GM18508 (cell line): Measurements from ENCODE around the gene KIAA2012.
"Not testable (repeated sequence)": the region's sequence is repeated elsewhere in the genome, so short reads cannot be mapped to it uniquely, and the experiment has no call there.

Experiments used
- ATAC-seq: cut with Tn5 transposase; IDR thresholded peaks from one replicate; pipeline ENCODE4 v1.9.1; 2021; ENCODE audit warnings: moderate number of reproducible peaks; ENCODE audit not compliant: insufficient read depth, unreplicated experiment

KIAA2012 gene

DNA sequence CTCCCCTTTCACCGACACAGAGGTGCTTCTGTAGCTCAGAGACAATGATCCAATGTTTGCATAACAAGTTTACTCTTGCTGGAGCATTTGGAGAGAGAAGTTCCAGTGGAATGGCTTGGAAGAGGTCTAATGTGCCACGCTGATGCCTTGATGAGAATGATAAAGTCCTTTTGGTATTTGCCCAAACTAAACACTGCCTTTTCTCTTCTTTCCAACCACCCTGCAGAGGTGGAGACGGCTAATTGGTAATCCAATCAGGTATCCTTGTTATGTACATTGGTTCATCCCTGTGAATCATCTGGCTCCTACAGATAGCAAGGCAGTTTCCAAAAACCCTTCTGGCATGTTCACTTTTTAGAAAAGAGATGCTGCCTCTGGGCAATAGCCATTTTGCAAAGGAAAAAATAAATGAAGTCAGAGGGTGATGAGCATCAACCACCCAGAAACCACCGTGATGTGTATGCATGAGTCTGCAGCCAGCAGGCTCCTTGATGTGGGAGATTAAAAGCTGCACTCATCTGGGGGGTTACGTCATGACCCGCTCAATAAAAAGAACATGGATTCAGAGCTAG is 40.6 kb downstream of the KIAA2012 start:
- ATAC-seq: no peak

DNA sequence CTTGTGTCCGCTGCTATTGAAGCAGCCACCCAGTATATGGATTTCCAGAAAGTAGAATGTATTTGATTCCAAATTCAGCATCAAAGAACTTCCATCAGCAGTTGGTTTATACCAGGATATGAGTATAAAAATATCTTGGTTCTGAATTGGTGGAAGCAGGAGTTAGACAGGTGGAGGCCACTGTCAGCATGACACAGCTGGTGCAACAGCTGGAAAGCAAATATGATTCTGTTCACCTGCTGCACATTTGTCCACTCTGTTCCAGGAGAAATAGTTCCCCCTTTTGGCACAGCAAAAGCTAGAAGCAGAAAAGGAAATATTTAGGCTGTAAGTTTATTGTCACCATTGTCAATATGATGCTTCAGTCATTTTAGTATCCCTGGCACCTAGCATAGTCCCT is 41.2 kb downstream of the KIAA2012 start:
- ATAC-seq: no peak

DNA sequence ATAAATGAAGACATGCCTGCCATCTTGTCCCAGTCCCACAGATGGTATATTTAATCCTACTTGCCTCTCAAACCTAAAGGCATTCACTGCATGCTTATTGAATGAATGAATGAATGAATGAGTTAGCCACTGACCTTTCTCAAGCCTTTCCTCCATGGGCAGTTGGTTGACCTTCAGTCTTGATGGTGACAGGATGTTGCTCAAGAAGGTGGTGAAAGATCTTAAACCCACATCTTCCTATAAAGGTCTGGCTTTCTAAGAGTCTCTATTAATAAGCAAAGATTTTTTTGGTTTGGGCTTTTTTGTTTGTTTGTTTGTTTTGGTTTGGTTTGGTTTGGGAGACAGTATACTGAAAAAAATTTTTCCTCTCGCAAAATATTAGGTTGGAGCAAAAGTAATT is 41.7 kb downstream of the KIAA2012 start:
- ATAC-seq: no peak

DNA sequence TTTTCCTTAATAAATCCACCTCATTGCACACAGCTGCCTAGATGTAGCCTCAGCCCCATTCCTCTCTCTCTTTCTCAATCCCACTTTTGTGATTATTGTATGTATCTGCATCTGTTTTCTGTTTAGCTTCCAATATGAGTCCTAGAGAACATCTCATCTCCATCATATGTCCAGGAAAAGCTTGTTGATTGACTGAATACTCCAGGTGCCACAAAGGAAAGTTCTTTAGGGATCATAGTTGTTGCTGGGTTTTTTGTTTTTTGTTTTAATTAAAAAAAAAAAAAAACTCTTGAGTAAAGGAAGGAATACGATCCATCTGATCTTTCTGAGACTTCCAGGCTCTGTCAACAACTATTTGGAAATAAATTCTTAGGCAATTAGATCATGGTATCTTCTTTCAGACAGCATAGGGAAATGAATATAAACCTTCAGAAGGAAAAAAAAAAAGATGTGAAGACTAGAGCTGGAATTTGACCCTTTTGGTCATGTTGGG is 42.5 kb downstream of the KIAA2012 start:
- ATAC-seq: no peak

DNA sequence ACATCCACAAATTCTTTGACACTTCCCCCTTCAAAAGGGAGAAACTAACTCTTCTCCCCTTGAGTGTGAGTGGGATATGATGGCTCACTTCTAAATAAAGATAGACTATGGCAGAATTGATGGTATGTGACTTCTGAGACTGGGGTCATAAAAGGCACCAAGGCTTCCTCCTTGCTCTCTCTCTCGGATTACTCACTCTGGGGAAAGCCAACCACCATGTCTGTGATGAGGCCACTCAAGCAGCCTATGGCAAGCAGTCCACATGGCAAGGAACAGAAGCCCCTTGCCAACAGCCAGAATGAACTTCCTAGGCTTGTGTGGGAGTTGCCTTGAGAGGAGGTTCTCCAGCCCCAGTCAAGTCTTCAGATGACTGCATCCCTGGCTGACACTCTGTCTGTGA is 43.6 kb downstream of the KIAA2012 start:
- ATAC-seq: no peak

DNA sequence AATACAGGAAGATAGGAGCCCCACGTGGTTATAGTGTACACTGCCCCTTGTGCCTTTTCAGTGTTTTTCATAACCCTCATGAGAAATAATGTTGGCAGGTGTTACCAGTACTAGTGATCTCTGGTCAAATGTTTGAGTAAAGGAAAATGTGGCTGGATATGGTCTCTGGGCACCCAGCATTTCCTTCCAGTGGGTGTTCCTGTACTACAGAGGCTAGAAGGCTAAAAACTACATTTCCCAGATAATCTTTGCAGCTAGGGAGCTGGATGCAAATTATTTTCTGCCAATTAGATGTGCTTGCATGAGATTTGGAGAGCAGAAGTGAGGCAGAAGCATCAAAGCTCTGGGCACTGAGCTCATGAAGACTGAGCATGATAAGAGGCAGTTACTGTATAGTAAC is 45.1 kb downstream of the KIAA2012 start:
- no peak for ATAC-seq

DNA sequence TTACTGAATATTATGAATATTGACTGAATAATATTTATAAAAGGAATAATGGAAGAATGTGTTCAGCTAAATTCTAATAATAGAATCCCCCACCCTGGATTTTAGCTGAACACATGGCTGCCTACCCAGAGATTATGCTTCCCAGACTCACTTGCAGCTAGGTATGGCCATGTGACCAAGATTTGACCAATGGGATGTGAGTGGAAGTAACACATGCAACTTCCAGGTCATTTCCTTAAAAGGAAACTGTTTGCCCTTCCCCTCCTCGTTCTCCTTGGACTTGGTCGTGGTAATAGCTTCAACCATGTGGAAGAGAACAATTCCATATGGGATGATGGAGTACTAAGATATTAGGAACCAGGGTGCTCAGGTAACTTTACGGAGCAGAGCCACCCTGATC is 47.8 kb downstream of the KIAA2012 start:
- no peak for ATAC-seq

DNA sequence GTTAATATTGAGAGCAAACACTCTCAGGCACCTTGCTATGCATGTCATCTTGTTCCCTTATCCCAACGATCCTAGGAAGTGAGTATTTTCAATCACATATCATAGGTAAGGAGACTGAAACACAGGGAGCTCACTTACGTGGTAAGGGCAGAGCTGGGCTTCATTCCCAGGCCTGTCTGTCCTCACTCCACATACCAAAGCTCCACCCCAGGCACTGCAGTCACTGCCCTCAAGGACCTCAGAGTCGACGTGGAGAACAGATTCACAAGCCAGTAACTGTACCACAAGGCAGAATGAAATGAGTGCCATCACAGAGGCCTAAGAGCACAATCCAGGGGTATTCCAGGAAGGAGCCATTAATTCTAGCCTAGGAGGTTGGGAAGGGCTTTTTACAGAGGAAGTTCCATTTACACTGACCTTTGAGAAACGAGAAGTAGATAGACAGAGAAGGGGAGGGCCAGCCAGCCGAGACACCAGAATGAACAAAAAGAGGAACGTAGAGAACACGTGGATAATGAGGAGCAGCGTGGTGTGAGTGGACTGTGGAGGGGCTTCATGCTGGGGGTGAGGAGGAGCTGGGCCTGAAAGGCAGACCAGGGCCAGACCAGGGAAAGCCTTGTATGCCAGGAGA is 48.6 kb downstream of the KIAA2012 start:
- no peak for ATAC-seq

DNA sequence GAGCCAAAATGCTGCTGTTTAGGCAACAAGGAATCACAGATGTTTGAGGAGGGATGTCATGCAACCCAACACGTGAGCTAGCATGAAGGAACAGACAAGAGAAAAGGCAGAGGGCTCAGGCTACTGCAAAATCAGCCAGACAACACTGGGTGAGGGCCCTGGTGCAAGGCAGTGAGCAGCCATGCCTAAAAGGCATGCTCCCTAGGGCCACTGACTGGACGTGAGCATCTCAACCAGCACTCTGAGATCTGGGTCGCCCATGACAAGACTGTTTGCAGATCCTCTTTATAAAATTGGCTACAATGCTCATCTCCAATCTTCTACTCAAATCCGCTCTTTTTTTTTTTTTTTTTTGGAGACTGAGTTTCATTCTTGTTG is 49.1 kb downstream of the KIAA2012 start:
- no peak for ATAC-seq

DNA sequence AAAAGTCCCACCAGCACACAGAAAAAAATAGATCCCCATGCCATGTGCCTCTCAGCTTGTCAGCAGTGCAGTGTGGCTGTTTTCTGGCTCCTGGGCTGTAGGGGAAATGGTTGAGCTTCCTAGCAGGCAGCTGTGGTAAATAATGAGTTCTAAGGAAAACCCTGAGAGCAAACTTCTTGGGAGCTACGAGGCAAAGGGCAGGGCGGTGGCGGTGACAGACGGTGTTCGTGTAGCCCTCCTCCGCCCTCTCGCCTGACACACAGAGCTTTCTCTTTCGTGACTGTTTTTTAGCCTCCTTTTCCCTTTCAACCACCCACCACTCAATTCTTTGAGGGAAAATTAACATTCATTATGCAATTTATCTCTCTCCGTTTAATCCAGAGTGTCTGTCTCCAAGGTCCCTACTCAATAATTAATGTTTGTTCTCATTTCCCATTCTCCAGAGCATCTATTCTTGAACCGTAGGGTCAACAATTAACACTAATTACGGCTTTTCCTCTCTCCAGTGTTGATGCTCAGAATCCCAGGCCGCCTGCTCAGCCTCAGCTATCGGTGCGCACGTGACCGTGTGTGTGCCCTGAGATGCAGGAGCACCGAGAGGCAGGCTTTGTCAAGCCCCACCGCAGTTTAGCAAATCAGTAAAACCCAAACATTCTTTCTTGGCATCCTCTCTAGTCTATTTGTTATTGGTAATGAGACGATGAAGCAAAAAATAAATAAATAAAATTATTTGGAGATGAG is 50.1 kb downstream of the KIAA2012 start:
- ATAC-seq: no peak

DNA sequence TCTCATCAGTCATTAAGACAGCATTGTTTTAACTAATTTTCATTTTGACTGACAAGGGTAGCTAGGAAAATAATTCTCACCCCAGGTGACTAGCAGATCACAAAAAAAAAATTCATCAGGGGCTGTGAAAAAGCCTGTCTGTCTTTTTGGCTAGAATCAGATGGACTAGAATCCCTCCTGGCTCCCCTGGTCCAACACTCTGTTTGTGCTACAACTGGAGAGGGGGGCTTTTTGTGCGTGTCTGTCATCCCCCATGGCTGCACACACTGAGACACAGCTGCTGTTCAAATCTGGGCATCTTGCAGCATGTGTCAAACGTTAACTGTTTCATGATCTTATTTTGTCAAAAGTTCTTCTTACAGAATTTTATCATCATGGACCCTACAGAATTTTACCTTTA is 51.2 kb downstream of the KIAA2012 start:
- no peak for ATAC-seq

DNA sequence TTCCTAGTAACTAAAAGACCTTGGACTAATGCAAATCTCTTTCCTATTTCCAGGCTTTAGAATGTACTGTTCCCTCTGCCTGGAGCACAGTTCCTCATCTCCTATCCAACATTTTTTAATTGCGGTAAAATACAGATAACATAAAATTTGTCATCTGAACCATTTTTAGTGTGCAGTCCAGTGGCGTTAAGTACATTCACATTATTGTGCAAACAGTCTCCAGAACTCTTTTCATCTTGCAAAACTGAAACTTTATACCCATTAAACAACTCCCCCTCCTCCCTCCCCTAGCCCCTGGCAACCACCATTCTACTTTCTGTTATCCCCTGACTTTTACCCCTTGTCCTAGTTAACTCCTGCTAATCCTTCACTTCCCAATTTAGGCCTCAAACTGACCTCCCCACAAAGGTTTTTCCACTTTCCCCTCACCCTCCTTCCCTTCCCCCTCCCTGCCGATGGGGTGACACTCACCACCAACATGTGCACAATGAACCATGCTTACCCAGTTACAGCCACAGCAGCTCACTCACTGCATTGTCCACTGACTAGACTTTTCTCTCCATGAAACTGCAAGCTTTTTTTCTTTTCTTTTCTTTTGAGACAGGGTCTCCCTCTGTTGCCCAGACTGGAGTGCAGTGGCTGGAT is 54.8 kb downstream of the KIAA2012 start:
- ATAC-seq: no peak

DNA sequence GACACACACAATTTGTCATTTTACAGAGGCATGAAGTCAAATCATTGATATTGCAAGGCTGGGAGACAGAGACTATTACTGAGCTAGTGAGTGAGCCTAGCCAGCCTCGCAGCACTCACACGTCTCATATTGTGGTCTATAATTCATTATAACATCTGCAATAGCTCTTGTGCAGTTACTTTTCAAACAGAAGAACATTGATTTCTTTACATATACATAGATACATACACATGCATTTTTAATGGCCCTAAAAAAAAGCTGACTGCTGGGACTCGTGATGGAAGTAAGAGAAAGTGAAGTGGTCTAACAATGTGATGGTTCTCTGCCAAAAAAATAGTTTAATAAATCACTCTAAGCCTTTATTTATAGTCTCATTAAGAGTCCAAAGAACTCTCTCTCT is 56.8 kb downstream of the KIAA2012 start:
- no peak for ATAC-seq

DNA sequence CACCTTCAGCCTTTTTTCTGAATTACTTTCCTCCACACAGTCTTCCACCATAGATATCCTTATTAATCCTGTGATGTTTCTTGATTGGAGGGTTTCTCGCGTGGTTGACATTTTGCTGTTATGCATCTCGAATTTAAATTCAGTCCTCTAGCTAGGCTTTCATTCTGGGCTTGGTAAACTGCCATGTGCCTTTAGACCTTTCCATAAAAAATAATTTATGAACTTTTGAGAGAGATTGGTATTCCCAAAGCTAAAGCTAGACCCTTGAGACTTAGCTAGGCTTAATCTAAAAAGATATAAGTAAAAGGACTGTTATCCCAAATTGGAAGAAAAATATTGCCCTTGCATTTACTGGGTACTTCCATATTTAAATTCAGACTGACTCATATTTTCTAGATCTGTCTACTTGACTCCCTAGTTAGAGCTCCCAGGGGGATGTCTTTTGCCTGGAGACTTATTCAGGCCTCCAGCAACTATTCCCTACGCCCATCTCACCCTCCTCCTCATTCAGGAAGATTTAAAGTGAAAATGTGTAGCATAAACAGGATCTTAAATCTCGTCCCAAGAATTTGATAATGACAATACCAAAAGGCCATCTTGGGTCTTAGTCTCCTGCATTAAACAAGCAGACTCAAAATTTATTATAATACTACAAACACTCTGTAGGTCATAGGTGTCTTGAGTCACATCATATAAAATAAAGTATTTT is 60.3 kb downstream of the KIAA2012 start:
- no peak for ATAC-seq

DNA sequence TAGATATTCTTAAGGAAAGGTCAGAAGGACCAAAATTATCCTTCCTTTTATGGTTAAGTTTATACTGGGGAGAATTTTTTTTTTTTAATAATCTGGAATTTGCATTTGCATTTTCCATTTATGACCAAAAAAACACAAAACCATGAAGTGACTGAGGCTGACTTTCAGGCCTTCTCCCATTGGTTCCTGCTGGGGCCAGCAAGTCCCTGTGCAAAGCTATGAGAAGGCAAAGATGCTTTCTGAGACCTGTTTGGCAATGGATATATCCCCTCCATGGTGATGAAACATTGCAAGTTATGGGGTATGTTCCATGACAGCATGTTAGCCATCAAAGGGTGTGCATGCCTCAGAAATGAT is 60.8 kb downstream of the KIAA2012 start:
- no peak for ATAC-seq

DNA sequence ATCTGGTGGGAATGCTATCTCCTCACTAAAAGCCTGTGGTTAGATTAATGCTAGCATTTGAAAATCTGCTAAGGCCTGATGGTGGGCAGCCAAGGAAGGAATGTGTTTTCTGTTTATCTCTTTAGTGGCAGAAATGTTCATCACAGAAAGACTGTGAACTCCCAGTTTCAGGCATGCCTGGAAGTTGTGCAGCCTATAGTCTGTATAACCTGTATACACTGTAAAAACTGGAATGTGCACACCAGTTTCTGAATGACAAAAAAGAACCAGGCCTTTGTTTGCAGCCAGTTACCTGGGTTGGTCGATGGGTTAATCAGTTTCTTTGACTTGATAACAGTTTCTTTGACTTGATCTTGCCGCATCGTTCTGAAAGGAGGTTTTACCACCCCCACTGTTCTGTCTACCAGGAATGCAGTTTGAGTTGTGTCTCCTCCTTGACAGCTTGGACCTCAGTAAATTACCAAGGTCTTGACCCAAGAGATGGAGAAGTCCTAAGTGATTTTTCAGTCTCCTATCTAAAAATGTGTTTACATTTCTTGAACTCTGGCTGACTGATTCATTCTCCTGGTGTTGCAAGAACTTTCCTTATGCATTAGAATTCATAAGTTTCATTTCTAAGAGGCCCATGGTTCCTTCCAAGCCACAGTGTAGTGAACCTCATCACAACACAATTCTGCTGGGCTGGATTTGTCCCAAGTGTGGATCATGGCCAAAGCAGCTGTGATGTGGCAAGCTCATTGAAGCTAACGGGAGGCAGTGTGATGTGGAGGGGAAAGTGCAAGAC is 62.2 kb downstream of the KIAA2012 start:
- ATAC-seq: no peak

DNA sequence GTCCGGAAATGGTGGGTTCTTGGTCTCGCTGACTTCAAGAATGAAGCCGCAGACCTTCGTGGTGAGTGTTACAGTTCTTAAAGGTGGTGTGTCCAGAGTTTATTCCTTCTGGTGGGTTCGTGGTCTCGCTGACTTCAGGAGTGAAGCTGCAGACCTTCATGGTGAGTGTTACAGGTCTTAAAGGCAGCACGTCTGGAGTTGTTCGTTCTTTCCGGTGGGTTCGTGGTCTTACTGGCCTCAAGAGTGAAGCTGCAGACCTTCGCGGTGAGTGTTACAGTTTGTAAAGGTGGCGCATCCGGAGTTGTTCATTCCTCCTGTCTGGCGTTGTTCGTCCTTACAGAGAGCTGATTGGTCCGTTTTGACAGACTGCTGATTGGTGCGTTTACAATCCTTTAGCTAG is 63.0 kb downstream of the KIAA2012 start:
- ATAC-seq: not testable (repeated sequence)

DNA sequence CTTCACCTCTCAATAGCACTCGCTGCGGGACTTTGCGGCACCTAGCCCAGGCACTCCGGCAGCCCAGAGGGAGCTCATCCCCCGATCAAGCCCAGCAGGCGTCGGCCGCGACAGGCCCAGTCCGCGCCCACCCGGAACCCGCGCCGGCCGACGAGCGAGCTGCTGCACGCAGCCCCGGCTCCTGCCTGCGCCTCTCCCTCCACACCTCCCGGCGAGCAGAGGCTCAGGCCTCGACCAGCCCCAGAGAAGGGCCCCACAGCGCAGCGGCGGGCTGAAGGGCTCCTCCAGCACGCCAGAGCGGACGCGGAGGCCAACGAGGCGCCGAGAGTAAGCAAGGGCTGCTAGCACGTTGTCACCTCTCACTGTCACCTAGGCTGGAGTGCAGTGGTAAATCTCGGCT is 63.5 kb downstream of the KIAA2012 start:
- ATAC-seq: no peak

DNA sequence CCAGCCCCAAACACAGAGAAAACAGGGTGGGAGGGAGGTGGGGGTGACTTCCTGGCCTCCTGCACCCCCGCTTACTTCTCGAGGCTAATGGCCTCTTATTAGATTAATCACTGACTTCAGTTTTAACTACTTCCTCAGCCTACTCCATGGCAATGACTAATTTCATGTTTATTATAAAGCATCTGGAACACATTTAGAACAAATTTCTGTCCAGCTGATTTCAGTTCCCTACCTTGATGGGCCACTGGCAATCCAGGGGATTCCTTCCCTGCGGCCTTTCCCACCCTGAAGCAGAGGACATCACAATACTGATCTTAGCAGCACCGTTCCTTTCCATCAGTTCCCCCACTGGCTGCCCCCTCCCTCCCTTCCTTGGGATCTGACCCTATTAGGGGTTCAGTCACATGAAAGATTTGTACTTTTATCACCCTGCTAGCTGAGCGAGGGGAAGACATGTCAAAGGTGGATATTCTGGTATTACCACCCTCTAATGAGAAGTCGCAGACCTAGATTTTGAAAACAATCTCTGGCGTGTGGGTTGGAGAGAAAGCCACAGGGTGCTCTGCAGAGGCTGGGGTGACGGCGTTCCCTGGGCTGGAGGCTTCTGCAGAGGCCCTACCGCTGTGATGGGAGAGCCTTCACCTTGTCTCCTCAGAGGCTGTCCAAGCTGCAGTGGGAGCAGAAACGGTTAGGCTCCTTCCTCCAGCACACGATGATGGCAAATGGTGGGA is 67.6 kb downstream of the KIAA2012 start:
- ATAC-seq: no peak
